Breast epithelium (tissue), 3 donors: ENCODE data around the gene SPZ1. TPM values are rescaled to one million over a fixed set of nuclear protein-coding genes. Genes with fewer than 3 reads are reported as not detected.

Experiments
- total RNA-seq, 3 donors: library from RNA; depleted of rRNA; stranded (reverse); fragments of >200 nt; gene quantifications; one replicate each; pipeline ENCODE4 v1.1.0, GENCODE V29; 2016

Gene SPZ1
- total RNA-seq, 3 donors from 2014 or later: not detected

Other genes starting within 250 kb of the SPZ1 start
- 10 to 100 TPM; 12.6 to 32.9 (median 28.5) TPM for gene SERINC5, start 64.0 kb upstream of the SPZ1 start, total RNA-seq
- 10 to 100 TPM; 28.0 to 61.9 (median 50.5) TPM for gene ZFYVE16, start 88.1 kb downstream of the SPZ1 start, total RNA-seq
- gene FAM151B, start 168.1 kb downstream of the SPZ1 start, total RNA-seq: 1 to 10 TPM; 2.7 to 7.3 (median 5.2) TPM